Bronchial epithelial cell (primary cell): Measurements from ENCODE around the gene CDK15. TPM values are rescaled to one million over a fixed set of nuclear protein-coding genes. Genes with fewer than 3 reads are reported as not detected.

Source experiments
- DNase-seq: peaks from one replicate; pipeline ENCODE4 v3.0.0-alpha.2; 2010; ENCODE audit warnings: low read depth
- FAIRE-seq: peaks from 2 replicates; lab custom pipeline; 2011; peaks lifted over from hg19 to GRCh38; lab: Jason Lieb, UNC
- H3K27me3 ChIP-seq: 2 replicates; pipeline ENCODE4 v1.5.1; 2011; ENCODE audit warnings: low read length; ENCODE audit not compliant: control insufficient read depth, insufficient read depth
- H3K36me3 ChIP-seq: 2 replicates; pipeline ENCODE4 v1.5.1; 2011; ENCODE audit warnings: low read length; ENCODE audit not compliant: control insufficient read depth, insufficient read depth
- H3K4me3 ChIP-seq: 2 replicates; pipeline ENCODE4 v1.5.1; 2011; ENCODE audit warnings: mild to moderate bottlenecking, low read depth, low read length, control low read depth
- CTCF ChIP-seq: IDR thresholded peaks from 2 replicates; pipeline ENCODE4 v1.5.1; 2011; ENCODE audit warnings: mild to moderate bottlenecking, moderate library complexity, low read length, control low read depth, inconsistent platforms; ENCODE audit not compliant: insufficient read depth, severe bottlenecking
- total RNA-seq: library from RNA; depleted of rRNA; stranded (reverse); fragments of >200 nt; gene quantifications from 2 replicates; pipeline ENCODE4 v1.2.1, GENCODE V29; 2014

CDK15 gene
- total RNA-seq, 1 donor from 2014 or later, result 0.26 TPM

DNA sequence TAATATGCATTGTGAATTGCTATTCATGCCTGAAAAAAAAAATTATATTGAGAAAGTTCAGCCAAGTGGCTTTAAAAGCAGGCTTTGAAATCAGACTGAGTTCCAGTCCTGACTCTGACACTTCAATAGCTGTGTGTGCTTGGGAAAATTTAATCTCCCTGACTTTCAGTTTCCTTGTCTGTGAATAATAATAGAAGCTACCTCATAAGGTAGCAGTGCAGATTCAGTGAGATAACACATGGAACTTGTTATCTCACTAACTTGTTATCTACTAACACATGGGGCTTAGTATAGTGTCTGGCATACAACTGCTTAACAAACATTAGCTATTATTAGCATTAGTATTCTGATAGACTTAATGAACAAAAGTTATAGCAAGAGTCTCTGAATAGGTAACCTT is 40.5 kb upstream of the CDK15 start:
- FAIRE-seq, result no peak
- Histone ChIP-seq H3K36me3 (peaks cover 6% of the 10 kb centered on the region), H3K4me3 (no peak overlapping the region), H3K27me3 (no peaks in the 10 kb centered on the region)
- TF ChIP-seq CTCF, result no peak
- no peak for DNase-seq

GRCh38 chr2:201768918-201769317 is 37.4 kb upstream of the CDK15 start:
- Histone ChIP-seq H3K27me3 (no peaks in the 10 kb centered on the region), H3K36me3 (no peaks in the 10 kb centered on the region), H3K4me3 (no peak overlapping the region)
- FAIRE-seq (no peak), DNase-seq (no peak)
- TF ChIP-seq CTCF, result no peak

DNA sequence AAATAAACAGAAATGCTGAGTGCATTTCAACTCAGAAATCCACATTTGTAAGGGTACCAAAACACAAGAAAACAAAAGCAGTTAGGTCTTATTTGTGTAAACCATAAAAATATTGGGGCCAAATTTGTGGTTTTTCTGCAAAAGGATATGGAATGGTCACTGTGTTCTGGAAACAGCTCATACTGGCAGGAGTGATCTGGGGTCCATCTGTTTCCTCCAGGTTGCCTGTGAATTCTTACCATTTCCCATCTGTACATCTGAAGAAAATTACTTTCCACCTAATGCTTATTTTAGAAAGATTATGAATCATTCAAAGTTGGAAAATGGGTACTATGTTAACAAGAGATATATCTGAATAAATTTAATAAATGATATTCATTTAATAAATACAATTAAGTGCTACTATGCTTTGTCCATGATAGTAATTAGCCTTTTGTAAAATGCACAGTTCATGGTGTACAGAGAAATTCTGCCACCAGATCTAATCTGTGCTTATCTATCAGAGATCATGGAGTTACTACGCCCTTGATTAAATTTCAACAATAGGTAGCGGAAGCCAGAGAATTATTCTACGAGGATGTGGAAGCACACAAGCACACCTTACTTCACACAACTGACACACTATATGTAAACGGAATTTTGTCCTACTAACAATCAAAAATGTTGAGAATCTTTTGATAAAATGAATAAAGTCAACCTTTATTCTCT is 36.5 kb upstream of the CDK15 start:
- no peak for TF ChIP-seq CTCF
- Histone ChIP-seq H3K4me3 (no peak overlapping the region), H3K27me3 (no peaks in the 10 kb centered on the region), H3K36me3 (no peaks in the 10 kb centered on the region)
- DNase-seq, result no peak
- no peak for FAIRE-seq

GRCh38 chr2:201773990-201774389 is 32.3 kb upstream of the CDK15 start:
- FAIRE-seq (no peak), DNase-seq (no peak)
- no peak for TF ChIP-seq CTCF
- Histone ChIP-seq H3K27me3 (no peaks in the 10 kb centered on the region), H3K4me3 (no peak overlapping the region), H3K36me3 (no peaks in the 10 kb centered on the region)

- no peaks in the 10 kb centered on the region for H3K36me3 ChIP-seq
- no peak for DNase-seq
- no peak overlapping the region for H3K4me3 ChIP-seq
- no peak for FAIRE-seq
- TF ChIP-seq CTCF, result no peak
- no peaks in the 10 kb centered on the region for H3K27me3 ChIP-seq
Measured at GRCh38 chr2:201774546-201774945, 31.8 kb upstream of the CDK15 start.

DNA sequence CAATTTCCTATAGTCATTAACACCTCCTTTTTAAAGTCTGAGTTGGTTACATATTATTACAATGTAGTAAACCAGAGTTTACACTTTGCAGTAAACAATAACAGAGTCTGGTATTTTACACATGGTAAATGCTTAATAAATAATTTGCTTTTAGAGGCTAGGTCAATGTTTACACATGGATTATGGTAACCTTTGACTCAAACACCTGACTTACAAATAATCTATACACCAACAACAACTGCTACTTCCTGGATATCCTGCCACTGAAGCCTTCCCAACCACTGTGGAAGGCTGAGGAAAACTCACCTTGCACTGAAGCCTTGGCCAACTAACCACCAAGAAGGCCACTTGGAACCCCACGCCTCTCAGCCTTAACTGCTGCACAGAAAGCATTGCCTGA is 31.0 kb upstream of the CDK15 start:
- Histone ChIP-seq H3K27me3 (no peaks in the 10 kb centered on the region), H3K36me3 (no peaks in the 10 kb centered on the region), H3K4me3 (no peak overlapping the region)
- TF ChIP-seq CTCF, result no peak
- FAIRE-seq (no peak), DNase-seq (no peak)
